ENCODE measurements around the gene ERCC5. TPM values are rescaled to one million over a fixed set of nuclear protein-coding genes. Genes with fewer than 3 reads are reported as not detected.
A peak's percentile ranks its signal among the peaks of the same experiment; 100 is the strongest.

The ERCC5 gene
- total RNA-seq, 1 donor from 2014 or later: 39.4 TPM

GRCh38 chr13:102872131-102872530 lies 26.3 kb downstream of the ERCC5 start:
- DNase-seq (ENCODE audit: low read depth): no peak
- no peak overlapping the region for H3K4me3 ChIP-seq (ENCODE audit: low read depth, low read length)
- TF ChIP-seq, protein P1, sequence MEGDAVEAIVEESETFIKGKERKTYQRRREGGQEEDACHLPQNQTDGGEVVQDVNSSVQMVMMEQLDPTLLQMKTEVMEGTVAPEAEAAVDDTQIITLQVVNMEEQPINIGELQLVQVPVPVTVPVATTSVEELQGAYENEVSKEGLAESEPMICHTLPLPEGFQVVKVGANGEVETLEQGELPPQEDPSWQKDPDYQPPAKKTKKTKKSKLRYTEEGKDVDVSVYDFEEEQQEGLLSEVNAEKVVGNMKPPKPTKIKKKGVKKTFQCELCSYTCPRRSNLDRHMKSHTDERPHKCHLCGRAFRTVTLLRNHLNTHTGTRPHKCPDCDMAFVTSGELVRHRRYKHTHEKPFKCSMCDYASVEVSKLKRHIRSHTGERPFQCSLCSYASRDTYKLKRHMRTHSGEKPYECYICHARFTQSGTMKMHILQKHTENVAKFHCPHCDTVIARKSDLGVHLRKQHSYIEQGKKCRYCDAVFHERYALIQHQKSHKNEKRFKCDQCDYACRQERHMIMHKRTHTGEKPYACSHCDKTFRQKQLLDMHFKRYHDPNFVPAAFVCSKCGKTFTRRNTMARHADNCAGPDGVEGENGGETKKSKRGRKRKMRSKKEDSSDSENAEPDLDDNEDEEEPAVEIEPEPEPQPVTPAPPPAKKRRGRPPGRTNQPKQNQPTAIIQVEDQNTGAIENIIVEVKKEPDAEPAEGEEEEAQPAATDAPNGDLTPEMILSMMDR (conservative IDR thresholded peaks at IDR 0.05; ENCODE audit: low read depth, low read length): no peak

DNA sequence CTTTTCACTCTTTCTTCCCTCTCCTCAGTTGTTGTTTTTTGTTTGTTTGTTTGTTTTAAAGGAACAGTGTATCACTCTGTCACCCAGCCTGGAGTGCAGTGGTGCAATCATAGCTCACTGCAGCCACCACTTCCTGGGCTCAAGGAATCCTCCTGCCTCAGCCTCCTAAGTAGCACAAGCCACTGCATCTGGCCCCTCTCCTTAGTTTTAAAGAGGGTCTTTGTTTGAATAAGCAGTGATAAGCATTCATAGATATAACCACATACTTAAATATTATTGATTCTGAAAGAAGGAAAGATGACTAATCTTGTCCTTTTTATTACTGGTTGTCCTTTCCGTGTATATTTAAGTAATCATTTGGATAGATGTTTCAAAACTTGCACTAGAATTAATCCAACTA lies 26.7 kb downstream of the ERCC5 start:
- TF ChIP-seq, protein P1 (conservative IDR thresholded peaks at IDR 0.05; ENCODE audit: low read depth, low read length): no peak
- H3K4me3 ChIP-seq (ENCODE audit: low read depth, low read length): no peak overlapping the region
- DNase-seq (ENCODE audit: low read depth): no peak

- TF ChIP-seq, protein P1 (conservative IDR thresholded peaks at IDR 0.05; ENCODE audit: low read depth, low read length): no peak
- H3K4me3 ChIP-seq (ENCODE audit: low read depth, low read length): no peak overlapping the region
- DNase-seq (ENCODE audit: low read depth): no peak
These were observed 27.8 kb downstream of the ERCC5 start for GRCh38 chr13:102873653-102874052.

DNA sequence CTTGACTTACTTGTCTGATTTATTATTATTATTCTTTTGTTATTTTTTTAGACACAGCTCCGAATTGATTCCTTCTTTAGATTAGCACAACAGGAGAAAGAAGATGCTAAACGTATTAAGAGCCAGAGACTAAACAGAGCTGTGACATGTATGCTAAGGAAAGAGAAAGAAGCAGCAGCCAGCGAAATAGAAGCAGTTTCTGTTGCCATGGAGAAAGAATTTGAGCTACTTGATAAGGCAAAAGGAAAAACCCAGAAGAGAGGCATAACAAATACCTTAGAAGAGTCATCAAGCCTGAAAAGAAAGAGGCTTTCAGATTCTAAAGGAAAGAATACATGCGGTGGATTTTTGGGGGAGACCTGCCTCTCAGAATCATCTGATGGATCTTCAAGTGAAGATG lies 29.4 kb downstream of the ERCC5 start:
- no peak for DNase-seq (ENCODE audit: low read depth)
- no peak overlapping the region for H3K4me3 ChIP-seq (ENCODE audit: low read depth, low read length)
- TF ChIP-seq, protein P1 (conservative IDR thresholded peaks at IDR 0.05; ENCODE audit: low read depth, low read length): no peak

DNA sequence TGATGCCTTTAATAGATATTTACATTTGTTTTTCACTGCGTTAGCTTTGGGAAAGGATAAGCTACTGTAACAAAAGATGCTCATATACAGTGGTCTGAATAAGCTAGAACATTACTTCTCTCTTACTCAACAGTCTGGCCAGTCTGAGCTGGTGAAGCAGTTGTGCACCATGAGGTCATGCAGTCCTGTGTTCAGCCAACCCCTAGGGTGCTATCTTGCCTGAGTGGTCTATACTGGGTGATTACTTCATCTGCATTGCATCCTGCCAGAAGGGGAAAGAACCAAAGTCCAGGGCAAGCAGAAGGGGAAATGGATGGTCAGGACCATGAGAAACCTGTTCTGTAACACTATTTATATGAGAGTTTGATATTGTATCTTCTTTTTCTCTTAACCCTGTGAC lies 31.5 kb downstream of the ERCC5 start:
- peak; percentile 63 for DNase-seq (ENCODE audit: low read depth)
- no peak overlapping the region for H3K4me3 ChIP-seq (ENCODE audit: low read depth, low read length)
- TF ChIP-seq, protein P1 (conservative IDR thresholded peaks at IDR 0.05; ENCODE audit: low read depth, low read length): no peak

DNA sequence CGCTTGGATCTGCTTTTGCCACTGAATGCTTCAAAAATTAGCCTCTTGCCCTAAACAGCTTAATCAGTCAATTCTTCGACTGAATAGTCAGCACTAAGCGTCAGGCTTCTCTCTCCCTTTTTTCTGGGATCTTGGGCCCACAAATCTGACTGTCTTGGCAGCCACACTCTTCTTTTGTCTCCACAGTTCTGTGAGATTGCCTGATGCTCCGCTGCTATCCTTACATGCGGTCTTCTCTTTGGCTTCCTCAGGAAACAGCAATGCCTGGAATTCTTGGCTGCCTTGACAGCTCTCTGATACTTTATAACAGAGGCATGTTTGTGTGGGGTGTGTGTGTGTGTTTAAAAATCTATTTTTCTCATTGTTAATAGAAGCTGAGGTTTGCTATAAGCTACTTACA lies 32.6 kb downstream of the ERCC5 start:
- no peak overlapping the region for H3K4me3 ChIP-seq (ENCODE audit: low read depth, low read length)

More for the DNA sequence above, 32.6 kb downstream of the ERCC5 start:
- TF ChIP-seq, protein P1 (conservative IDR thresholded peaks at IDR 0.05; ENCODE audit: low read depth, low read length): no peak
- DNase-seq (ENCODE audit: low read depth): no peak
